Lower leg skin (tissue), 4 donors: ENCODE results near the gene PSENEN. TPM values are rescaled to one million over a fixed set of nuclear protein-coding genes. Genes with fewer than 3 reads are reported as not detected.
"Not testable (repeated sequence)": the region's sequence is repeated elsewhere in the genome, so short reads cannot be mapped to it uniquely, and the experiment has no call there.

Experiments
- DNase-seq, 2 donors: peaks; one replicate each; pipeline ENCODE4 v3.0.0-alpha.2; 2019; ENCODE audit warnings: low spot score in 2 of 2
- H3K4me3 ChIP-seq: fragments of 200-600 bp; sonication (generic); 2 replicates; pipeline ENCODE4 v1.5.1; 2017; ENCODE audit warnings: mild to moderate bottlenecking, low read depth; ENCODE audit not compliant: poor library complexity, severe bottlenecking
- POLR2A ChIP-seq, 2 donors: fragments of 450-650 bp; IDR thresholded peaks; one replicate each; pipeline ENCODE4 v1.6.1; 2016 to 2017; ENCODE audit warnings: antibody characterized with exemption in 2 of 2, mild to moderate bottlenecking in 1 of 2, moderate library complexity in 1 of 2
- WGBS, 2 donors: methylation state at CpG; one replicate each; pipeline ENCODE4 v1.1.5; 2018; 5-methylcytosine and 5-hydroxymethylcytosine counted together
- intact Hi-C: fragments of 100-400 bp; cut with DNase I; formaldehyde crosslinking; loops from one replicate; pipeline ENCODE4 v1.15.0; 2023; ENCODE audit warnings: low total_unique reads
- total RNA-seq, 4 donors: library from RNA; depleted of rRNA; stranded (reverse); fragments of >200 nt; gene quantifications; one replicate each; pipeline ENCODE4 v1.1.0, GENCODE V29; 2016
- TF ChIP-seq, protein P1 (sequence below), 3 donors: fragments of 450-650 bp; IDR thresholded peaks; one replicate each; pipeline ENCODE4 v1.5.1; 2016; ENCODE audit warnings: antibody characterized with exemption in 3 of 3, mild to moderate bottlenecking in 3 of 3, moderate library complexity in 2 of 3

The PSENEN gene
- total RNA-seq, 4 donors from 2014 or later, result 13.7 to 47.4 (median 30.8) TPM

DNA sequence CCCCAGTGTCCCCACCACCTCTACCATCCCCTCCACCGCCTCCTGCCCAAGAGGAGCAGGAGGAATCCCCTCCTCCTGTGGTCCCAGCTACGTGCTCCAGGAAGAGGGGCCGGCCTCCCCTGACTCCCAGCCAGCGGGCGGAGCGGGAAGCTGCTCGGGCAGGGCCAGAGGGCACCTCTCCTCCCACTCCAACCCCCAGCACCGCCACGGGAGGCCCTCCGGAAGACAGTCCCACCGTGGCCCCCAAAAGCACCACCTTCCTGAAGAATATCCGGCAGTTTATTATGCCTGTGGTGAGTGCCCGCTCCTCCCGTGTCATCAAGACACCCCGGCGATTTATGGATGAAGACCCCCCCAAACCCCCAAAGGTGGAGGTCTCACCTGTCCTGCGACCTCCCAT, 24.8 kb upstream of the PSENEN start:
- intact Hi-C loops, result no loop called here
- TF ChIP-seq, protein P1, sequence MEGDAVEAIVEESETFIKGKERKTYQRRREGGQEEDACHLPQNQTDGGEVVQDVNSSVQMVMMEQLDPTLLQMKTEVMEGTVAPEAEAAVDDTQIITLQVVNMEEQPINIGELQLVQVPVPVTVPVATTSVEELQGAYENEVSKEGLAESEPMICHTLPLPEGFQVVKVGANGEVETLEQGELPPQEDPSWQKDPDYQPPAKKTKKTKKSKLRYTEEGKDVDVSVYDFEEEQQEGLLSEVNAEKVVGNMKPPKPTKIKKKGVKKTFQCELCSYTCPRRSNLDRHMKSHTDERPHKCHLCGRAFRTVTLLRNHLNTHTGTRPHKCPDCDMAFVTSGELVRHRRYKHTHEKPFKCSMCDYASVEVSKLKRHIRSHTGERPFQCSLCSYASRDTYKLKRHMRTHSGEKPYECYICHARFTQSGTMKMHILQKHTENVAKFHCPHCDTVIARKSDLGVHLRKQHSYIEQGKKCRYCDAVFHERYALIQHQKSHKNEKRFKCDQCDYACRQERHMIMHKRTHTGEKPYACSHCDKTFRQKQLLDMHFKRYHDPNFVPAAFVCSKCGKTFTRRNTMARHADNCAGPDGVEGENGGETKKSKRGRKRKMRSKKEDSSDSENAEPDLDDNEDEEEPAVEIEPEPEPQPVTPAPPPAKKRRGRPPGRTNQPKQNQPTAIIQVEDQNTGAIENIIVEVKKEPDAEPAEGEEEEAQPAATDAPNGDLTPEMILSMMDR (IDR thresholded peaks at IDR 0.05), result no peak
- TF ChIP-seq POLR2A (IDR thresholded peaks at IDR 0.05), result no peak
- no peak for DNase-seq
- no peak overlapping the region for H3K4me3 ChIP-seq
- 80 to 83% methylated on average over 17 of the region's 17 CpGs for WGBS, 2 donors

DNA sequence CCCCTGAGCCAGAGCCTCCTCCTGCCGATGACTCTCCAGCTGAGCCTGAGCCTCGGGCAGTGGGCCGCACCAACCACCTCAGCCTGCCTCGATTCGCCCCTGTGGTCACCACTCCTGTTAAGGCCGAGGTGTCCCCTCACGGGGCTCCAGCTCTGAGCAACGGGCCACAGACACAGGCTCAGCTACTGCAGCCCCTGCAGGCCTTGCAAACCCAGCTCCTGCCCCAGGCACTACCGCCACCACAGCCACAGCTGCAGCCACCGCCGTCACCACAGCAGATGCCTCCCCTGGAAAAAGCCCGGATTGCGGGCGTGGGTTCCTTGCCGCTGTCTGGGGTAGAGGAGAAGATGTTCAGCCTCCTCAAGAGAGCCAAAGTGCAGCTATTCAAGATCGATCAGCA, 24.1 kb upstream of the PSENEN start:
- TF ChIP-seq, protein P1 (IDR thresholded peaks at IDR 0.05), result no peak
- TF ChIP-seq POLR2A (IDR thresholded peaks at IDR 0.05), result no peak

DNA sequence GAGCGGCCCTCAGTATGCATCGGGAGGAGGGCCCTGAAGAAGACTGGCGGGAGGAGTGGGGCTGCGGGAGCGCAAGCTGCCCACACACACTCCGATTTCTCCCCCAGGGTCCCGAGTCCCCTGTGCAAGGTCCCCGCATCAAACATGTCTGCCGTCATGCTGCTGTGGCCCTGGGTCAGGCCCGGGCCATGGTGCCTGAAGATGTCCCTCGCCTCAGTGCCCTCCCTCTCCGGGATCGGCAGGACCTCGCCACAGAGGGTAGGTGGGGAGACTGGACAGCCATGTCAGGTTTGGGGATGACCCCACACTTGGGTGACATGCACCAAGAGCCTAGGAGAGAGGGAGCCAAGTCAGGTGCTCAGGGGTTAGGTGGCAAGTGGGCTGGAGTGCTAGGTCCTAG, 23.0 kb upstream of the PSENEN start:
- WGBS, 2 donors, result 93 to 94% methylated on average over 14 of the region's 14 CpGs
- intact Hi-C loops, result no loop called here
- no peak overlapping the region for H3K4me3 ChIP-seq
- TF ChIP-seq, protein P1 (IDR thresholded peaks at IDR 0.05), result no peak
- no peak for TF ChIP-seq POLR2A (IDR thresholded peaks at IDR 0.05)
- no peak for DNase-seq

More for the DNA sequence above, 24.1 kb upstream of the PSENEN start:
- DNase-seq, result no peak
- intact Hi-C loops, result no loop called here
- 88 to 91% methylated on average over 16 of the region's 16 CpGs for WGBS, 2 donors
- H3K4me3 ChIP-seq, result no peak overlapping the region

DNA sequence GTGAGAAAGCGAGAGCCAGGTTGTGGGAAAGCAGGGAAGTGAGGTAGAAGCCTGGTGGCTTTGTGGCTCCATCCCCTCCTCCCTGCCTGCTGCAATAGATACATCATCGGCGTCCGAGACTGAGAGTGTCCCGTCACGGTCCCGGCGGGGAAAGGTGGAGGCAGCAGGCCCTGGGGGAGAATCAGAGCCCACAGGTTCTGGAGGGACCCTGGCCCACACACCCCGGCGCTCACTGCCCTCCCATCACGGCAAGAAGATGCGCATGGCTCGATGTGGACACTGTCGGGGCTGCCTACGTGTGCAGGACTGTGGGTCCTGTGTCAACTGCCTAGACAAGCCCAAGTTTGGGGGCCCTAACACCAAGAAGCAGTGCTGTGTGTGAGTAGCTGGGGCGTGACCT, 22.6 kb upstream of the PSENEN start:
- no peak for DNase-seq
- TF ChIP-seq POLR2A (IDR thresholded peaks at IDR 0.05), result no peak
- TF ChIP-seq, protein P1 (IDR thresholded peaks at IDR 0.05), result no peak
- no peak overlapping the region for H3K4me3 ChIP-seq
- intact Hi-C loops, result no loop called here
- whole genome bisulfite sequencing, 2 donors, result 92 to 94% methylated on average over 16 of the region's 16 CpGs

DNA sequence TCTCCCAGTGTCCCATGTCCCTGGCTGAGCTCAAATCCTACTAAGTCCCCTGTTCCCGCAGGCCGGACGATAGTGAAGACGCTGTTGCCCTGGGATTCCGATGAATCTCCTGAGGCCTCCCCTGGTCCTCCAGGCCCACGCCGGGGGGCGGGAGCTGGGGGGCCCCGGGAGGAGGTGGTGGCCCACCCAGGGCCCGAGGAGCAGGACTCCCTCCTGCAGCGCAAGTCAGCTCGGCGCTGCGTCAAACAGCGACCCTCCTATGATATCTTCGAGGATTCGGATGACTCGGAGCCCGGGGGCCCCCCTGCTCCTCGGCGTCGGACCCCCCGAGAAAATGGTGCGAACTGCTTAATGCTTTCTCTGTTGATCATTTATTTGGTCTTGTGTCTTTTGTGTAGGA, 21.8 kb upstream of the PSENEN start:
- H3K4me3 ChIP-seq, result no peak overlapping the region
- WGBS, 2 donors, result 94 to 96% methylated on average over 20 to 24 of the region's 24 CpGs
- no peak for DNase-seq
- TF ChIP-seq, protein P1 (IDR thresholded peaks at IDR 0.05), result no peak
- TF ChIP-seq POLR2A (IDR thresholded peaks at IDR 0.05), result no peak
- intact Hi-C loops, result no loop called here

DNA sequence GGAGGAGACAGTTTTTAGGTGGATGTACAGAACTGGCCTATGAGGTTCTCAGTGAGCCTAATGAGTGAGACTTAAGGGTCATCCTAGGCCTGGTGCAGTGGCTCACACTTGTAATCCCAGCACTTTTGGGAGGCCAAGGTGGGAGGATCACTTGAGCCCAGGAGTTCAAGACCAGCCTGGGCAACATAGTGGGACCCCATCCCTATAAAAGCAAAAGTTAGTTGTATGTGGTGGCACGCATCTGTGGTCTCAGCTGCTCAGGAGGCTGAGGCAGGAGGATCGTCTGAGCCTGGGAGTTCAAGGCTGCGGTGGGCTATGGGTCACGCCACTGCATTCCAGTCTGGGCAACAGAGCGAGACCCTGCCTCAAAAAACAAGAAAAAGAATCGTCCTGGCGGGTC, 21.3 kb upstream of the PSENEN start:
- intact Hi-C loops, DNase-seq, H3K4me3 ChIP-seq: not testable (repeated sequence)
- 91 to 96% methylated on average over 7 of the region's 7 CpGs for WGBS, 2 donors
